ENCODE data around the gene HOXC11.
A peak's percentile ranks its signal among the peaks of the same experiment; 100 is the strongest.

Gene HOXC11

DNA sequence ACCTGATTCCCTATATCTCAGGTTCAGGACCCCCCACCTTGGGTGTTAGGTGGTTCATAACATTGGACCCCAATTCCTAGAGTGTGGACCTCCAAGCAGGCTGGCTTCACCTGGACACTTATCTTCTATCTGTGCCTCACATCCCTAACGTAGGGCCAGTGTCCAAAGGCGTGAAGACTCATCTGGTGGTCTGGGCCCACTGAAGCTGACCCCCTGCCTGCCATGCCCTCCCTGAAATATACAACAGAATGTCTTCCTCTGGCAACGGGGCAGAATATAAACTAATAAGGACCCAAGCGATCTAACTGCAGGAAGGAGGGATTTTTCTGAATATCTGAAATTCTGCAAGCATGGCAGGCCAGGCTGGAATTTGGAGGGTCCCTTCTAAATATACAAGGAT lies 28.7 kb upstream of the HOXC11 start:
- no peak for DNase-seq

DNA sequence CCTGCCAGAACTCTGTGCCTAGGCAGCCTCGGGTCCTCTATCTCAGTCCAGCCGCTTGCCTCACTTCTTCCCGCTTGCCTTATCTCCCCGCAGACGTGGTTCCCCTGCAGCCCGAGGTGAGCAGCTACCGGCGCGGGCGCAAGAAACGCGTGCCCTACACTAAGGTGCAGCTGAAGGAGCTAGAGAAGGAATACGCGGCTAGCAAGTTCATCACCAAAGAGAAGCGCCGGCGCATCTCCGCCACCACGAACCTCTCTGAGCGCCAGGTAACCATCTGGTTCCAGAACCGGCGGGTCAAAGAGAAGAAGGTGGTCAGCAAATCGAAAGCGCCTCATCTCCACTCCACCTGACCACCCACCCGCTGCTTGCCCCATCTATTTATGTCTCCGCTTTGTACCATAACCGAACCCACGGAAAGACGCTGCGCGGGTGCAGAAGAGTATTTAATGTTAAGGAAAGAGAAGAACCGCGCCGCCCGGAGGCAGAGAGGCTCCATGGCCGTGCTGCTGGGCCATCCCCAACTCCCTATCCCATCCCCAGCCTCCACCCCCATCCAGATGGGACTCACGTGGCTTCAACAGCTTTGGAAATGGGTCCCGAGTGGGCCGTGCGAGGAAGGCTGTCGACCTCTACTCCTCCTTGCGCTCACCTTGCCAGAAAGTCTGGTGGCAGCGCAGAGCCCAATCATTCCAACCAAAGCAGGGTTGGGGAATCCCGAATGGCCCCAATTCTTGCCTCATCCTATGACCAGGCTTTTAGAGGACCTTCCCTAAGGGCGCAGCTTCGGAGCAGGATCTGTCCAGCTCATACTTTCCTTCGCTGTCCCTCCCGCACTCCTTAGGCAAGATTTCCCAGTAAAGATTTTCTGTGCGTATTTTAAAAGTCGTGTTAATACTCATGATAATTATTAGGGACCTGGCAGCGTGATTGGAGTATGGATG lies 27.7 kb upstream of the HOXC11 start:
- DNase-seq = no peak

DNA sequence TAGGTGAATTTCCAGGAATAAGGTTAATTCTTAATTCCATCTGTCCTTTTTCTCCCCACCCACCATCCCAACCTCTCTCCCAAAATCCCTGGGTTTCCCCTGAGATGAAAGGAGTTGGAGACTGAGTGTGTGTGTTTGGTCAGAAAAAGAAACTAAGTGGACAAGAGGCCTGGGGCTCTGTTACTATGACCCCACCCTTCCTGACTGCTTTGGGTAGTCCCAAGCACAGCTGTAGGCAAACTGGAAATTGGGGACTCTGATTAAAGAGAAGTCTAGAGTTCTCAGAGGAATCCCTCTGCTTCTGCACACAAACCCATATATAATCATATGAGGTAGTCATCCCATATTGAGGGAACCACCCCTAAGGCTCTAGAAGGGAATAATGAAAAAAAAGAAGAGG lies 25.2 kb upstream of the HOXC11 start:
- no peak for DNase-seq

DNA sequence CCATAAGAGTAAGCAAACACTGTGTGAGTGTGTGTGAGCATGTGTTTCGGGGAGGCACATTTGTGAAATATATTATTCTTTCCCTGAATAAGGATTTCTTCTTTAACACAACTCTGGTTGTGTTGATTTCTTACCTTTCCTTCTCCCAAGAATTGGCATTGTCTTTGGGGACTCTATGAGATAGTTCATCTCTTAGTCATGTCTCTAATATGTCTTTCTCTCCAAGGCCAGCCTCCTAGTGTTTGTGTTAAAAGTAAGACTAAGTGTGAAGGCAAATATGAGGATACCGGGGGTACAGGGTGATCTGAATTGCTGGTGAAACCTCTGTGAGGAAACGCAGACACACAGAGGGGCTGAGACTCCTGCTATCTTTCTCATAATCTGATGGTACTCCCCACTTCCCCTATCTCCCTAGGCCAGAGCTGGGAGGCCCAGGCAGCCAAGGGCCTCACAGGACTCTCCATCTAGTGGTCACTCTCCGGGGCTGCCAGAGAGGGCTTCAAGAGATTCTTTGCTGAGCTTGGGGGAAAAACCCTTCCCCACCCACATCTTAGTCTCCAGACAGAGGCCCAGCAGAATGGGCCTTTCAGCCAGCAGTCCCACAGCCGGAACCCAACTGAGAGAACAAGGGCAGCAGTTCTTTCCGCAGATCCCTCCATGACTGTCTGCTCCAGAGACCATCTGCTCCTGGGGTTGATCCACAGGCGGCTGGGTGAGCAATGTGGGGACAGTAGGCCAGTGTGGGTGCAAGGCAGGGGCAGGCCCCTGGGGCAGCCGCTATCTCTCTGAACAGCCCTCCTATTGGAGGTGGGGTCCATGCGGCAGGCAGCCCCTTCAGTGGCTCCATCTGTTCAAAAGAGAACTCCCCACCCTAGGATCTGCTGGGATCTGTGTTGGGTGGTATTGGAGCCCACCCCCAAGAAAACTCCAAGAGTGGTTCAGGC lies 24.0 kb upstream of the HOXC11 start:
- DNase-seq = no peak

DNA sequence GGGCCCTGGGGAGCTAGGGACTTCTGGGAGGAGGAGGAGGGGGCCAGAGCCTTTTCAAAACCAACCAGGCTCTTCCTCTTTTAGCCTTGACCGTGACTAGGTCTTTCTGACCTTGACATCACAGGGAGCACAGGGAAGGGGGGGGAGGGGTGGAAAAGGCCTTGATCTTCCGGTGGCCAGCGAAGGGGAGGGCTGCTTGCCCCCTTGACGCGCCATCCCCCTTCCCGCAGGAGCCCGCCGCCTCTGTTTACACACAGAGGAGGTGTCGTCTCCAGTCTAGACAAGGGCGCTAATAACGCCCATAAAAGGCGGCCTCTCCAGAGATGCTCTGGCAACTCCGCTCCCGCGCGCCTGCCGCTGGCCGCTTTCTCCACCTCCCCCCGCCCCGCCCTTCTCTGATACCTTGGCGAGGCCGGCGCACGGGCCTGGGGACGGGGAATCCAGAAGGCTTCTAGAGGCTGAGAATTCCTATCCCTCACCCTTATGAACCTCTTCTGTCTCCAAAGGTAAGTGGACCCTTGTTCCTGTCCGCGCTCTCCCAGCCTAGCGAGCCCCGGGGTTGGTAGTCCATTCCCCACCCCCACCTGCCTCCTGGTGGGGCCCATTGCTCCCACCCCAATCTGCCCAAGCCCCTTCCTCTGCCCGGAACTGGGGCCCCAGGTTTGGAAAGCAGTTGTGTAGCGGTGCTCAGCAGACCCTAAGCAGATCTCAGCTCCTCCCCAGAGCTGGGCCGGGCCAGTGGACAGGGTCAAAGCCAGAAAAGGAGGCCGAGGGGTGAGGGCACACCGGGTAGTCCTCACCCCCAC lies 23.1 kb upstream of the HOXC11 start:
- DNase-seq = peak; percentile 46

DNA sequence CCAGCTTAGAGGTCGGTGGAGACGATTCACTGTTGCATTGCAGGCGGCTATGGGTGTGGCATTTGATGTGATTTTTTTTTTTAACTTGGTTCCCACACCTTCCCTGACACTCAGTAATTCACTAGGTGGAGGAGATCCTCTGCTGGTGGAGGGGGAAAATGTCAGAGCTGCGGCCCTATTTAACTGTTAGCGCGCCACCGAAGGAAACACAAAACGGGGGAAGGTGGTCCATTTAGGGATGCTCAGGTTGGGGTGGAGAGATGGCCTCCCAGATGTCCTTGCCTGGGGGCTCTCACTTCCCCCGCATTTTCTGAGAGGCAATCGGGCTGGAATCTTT lies 22.5 kb upstream of the HOXC11 start:
- no peak for DNase-seq

DNA sequence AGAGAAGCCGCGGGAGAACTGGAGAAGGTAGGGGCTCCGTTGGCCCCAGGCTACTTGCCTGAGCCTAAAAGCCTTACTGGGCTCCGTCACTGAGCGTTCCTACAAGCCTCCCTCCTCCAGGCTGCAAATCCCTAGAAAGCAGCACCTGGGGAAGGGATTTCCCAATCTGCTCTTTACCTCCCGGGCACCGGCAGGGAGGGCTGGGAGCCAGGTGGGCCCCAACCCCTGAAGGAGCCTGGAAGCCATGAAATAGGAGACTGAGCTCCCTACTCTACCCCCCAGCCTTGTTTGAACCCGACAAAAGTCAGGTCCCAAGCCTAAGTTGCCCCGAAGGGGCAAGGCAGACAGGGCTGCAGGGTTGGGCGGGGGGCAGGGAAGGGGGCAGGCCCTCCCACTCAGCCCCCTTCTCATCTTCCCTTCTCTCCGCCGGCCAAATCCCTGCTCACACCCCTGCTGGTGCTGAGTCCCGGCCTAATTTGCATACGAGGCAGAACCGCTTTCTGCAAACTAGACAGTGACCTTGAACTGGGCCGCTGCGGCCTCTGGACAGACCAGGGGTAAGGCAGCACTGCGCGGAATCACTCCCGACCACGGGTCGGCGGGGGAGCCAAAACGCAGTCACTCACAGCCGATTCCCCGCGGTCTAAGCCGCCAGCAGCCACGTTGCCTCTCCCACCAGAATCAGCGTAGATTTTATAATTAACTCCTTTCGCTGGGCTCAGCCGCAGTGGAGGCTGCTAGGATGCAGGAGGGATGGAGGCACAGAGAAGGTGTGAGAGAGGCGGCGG lies 21.9 kb upstream of the HOXC11 start:
- no peak for DNase-seq

DNA sequence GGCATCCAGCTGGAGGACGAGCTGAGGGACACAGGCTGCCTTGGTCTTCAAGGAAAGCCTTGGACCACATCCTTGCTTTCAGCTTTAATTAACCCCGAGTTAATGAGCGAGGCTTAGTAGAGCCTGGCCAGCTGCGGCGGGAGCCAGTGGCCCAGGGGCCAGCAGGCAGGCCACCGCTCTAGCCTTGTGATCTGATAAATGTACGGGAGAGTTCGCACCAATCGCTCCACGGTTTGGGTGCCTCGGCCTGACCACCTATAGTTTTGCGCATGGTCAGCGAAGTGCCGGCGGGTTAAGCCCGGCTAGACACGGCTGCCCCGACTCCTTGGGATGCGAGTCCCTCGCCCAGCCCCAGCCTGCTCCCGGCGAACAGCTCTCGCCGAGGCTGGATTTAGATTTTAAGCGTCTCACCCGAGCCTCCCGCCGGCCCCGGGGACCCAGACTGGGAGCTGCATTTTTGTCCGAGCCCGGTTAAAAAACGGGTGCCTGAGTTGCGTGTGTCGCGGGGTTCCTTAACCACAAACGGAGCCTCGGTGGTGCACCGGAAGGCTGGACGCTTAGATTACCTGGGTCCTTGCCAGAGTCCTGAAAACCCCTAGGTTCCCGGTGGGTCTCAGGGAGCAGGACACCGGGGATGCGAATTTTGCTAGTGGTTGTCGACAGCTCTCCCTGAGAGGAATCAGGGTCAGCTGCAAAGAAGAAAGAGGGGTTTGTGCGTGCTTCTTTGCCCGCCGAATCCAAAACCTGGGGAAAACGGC lies 21.2 kb upstream of the HOXC11 start:
- DNase-seq = no peak

DNA sequence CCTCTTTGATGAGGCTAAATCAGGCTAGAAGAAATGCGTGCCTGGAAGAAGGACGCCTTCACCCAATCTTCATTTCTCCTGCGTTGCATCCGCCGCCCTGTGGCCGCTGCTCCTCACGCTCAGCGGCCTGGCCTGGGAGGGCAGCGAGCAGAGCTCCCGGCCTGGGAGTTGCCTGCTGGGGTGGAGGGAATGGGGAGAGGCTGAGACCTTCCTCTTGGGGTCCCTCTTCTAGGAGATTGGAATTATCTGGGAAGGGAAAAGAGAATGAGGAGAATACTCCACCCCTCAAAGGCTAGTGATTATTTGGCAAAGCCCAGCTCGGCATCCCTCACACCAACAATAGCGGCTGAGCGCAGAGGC lies 20.6 kb upstream of the HOXC11 start:
- no peak for DNase-seq

DNA sequence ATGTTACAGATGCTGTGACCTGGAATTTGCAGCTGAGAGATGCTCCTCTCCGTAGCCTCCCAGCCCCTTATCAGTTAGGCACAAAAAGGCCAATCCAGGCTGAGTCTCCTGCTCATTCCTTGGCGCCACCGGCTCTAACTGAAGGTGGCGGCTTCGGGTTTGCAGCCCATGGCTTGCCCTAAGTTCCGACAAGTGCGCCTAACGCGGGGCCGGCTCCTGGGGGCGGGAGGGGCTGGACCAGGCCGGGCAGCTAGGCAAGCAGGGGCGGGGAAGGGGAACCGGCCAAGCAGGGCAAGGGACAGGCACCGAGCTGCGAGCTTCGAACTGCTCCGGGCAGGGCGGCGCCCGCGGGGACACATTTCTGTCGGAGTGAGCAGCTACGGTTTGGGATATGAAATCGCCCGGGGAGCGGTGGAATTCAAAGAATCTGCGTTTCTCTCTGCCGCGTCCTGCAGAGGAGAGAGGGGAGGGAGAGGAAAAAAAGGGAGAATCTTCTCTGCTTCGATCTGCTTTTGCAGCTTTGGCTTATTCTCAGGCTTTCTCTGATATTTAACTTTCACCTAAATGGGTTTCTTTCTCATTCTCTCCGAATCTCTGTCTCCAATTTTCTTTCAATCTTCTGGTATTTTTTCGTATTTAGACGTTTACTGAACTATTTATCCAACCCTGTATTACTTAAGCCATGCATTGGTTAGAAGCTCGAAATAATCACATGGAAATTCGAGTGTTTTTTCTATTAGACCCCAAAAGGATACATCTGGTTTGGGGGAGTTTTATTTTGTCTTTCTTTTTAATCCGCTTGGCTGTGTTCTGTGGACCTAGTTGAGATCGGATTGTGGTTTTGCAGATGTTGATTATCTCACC lies 19.8 kb upstream of the HOXC11 start:
- DNase-seq = no peak

DNA sequence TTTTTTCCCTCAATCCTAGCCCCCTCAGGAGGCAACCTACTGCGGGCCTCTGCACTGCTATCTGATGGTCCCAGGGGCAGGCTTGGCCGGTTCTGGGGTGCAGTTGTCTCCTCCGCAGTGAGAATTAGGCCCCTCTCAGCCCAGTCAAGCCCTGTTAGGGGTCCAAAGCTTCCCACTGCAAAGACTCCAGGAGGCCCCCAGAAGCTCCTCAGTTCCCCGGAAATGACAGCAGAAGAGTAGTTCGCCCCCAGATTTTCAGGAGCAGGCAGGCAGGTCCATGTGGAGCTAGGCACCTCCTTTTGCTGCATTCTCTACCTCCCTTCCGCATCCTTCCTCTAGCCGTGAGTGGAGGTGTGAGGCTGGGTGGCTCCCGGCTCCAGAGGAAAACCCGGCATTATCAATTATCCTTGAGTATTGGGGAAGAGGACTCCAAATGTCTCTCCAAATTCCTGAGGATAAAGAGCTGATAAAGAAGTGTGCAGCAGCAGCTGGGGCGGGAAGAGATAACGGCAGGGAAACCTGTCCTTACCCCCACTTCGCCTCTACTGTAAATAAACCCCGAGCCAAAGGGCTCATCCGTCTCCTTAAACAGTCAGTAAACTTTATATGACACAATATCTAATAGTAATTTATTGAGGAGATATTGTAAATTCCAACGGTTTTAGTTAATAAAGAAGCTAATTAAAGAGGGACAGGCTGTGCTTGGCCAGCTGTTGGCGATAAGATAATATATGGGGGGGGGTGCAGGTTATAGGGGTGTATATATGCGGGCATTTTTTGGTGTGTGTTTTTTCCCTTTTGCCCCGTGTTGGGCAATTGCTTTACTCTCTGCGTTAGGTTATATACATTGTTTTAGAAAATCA lies 18.9 kb upstream of the HOXC11 start:
- DNase-seq = no peak

DNA sequence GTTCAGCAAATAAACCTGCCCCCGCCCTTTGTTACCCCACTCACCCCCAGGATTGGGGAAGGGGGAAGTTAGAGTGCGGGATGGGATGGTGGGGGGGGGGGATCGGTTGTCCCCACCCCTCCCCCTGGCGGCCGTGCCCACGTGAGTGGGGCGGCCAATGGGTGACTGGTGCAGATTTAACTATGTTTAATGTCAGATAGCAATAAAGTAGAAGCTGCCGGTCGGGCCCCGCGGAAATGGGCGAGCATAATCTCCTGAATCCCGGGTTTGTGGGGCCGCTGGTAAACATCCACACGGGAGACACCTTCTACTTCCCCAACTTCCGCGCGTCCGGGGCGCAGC lies 18.3 kb upstream of the HOXC11 start, which contains the start of gene HOXC12:
Gene HOXC12 (plus strand): TSS at position 210 of the 342 bp plus-strand sequence. CDS start 27 bp downstream, at position 237.
- no peak for DNase-seq

DNA sequence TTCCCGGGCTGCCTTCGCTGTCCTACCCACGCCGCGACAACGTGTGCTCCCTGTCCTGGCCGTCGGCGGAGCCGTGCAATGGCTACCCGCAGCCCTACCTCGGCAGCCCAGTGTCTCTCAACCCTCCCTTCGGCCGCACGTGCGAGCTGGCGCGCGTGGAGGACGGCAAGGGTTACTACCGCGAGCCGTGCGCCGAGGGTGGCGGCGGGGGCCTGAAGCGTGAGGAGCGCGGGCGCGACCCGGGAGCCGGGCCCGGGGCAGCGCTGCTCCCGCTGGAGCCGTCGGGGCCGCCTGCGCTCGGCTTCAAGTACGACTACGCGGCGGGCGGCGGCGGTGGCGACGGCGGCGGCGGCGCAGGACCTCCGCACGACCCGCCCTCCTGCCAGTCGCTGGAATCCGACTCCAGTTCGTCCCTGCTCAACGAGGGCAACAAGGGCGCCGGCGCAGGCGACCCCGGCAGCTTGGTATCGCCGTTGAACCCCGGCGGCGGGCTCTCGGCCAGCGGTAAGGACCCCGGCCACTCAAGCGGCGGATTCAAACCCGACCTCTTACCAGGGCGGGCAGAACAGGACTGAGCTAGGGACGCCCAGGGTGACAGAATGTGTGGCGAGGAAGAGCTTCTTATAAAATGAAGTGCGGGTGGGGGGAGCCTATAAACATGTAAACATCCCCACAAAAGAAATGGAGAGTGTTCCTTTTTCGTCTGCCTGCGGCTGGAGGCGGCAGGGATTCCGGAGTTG lies 17.7 kb upstream of the HOXC11 start:
- DNase-seq = no peak

DNA sequence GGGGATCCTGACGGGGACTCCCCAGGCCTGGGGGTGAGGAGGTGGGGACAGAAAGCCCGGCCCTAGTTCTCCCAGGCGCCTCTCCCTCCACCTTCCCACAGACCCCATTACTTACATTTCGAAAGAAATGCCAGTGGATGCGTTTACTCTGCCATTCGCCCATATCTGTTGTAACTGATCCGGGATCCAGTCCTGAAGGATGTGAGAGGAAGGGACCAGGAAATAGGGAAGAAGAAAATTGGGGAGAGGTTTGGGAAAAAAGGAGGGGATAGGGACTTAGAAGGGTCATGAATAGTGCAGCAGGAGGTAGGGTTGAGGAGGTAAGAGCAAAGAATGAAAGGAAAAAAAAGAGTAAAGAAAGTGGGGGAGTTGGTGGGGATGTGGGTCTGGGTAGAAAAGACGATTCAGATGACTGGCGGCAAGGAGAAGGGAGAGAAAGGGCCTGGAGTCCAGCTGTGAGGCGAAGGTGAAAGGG lies 17.1 kb upstream of the HOXC11 start:
- no peak for DNase-seq

DNA sequence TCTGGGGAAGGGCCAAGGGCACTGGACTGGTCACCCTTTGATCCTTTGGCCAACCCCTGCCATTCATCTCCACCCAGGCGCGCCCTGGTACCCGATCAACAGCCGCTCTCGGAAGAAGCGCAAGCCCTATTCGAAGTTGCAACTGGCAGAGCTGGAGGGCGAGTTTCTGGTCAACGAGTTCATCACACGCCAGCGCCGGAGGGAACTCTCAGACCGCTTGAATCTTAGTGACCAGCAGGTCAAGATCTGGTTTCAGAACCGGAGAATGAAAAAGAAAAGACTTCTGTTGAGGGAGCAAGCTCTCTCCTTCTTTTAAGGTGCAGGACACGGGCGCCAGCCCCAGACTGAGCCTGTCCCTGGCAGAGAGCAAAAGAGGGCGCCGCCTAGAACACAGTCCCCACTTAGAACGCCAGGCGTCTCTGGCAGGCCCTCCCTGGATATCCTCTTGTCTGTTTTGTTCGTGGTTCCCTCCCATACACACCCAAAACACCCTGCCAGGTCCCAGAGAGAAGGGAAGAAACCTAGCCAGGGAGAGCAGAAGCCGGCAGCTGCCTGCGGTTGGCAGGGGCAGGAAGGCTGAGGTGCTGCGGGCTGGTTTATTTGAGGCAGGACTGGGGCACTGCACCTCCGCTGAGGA lies 16.6 kb upstream of the HOXC11 start:
- DNase-seq = no peak

DNA sequence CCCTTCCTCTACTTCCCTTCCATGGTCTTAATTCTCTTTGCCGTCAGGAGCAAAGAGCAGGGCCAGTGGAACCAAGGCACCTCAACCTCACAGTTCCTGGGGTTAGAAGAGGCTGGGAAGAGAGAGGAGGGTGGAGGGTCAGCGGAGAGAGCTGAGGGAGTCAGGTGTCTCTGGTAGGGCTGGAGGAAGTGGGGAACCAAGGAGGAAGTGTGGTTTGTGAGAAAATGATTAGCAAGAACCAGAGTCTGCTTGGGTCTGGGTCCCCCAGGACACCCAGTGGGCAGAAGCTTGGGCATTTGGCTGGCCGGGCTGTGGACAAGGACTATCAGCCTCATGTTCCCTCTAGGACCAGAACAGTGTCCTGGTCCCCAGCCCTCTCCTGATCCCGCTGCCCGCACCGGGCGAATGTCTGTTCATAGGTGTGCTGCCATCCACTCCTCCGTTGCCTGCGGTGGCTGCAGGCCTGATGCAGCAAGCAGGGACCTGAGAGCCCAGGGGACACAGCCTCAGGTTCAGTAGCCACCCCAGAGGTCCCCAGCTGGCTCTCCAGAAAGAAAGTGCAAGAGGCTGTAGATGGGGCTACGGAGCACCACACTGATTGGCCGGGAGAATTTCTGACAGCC lies 15.9 kb upstream of the HOXC11 start:
- DNase-seq = no peak

DNA sequence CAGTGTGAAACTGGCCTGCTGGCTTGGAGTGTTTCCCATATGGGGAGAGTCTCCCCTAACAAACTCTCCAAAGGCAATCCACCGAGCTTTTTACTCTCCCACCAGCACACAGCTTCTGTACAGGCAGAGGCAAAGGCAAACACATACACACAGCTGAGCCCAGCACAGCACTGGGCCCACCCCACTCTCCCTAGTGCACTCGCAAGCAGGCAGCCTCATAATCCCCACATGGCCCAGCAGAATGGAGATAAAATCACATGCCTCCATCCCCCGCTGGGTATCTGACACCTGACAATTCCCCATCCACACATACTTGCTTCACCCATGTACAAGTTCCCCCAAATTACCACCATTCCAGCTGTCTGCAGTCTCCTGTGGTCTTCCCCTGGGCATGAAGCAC lies 14.8 kb upstream of the HOXC11 start:
- no peak for DNase-seq

DNA sequence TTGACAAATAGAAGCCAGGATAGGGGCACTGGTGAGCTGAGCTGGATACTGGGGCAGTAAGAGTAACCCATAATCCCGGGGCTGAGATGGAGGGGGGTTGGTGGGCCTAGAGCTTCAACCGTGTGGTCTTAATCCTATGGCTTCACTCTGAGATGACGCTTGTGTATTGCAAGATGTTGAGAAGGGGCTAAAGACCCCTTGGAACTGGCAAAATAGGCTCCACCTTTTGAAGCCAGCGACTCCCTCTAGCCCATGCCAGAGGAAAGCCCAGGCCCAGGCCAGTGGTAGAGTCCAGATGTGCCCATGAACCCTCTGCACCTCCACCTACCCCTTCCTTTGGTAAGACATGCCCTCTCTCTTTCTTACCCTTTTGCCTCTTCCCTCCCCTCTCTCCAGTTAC lies 13.6 kb upstream of the HOXC11 start:
- no peak for DNase-seq

Measured in NCI-H1092 (cell line).